Neural cell (in vitro differentiated cells): ENCODE results near the gene GRB14.

ENCODE experiments used
- CTCF ChIP-seq: fragments of 450-650 bp; IDR thresholded peaks from 2 replicates; pipeline ENCODE4 v1.5.1; 2014; ENCODE audit warnings: antibody characterized with exemption, mild to moderate bottlenecking, moderate library complexity; ENCODE audit not compliant: poor library complexity, severe bottlenecking
- EP300 ChIP-seq: fragments of 450-650 bp; conservative IDR thresholded peaks from 2 replicates; pipeline ENCODE4 v1.6.1; 2014; ENCODE audit warnings: antibody characterized with exemption, mild to moderate bottlenecking, moderate library complexity; ENCODE audit not compliant: poor library complexity, severe bottlenecking
- EZH2 ChIP-seq: fragments of 200-600, 300-800 bp; shearing (Covaris generic), sonication (generic); IDR thresholded peaks from 2 replicates; pipeline ENCODE4 v1.6.1; 2014; ENCODE audit warnings: antibody characterized with exemption, low read length, borderline replicate concordance, mild to moderate bottlenecking; ENCODE audit not compliant: insufficient read depth, poor library complexity, severe bottlenecking
- POLR2AphosphoS5 ChIP-seq: IDR thresholded peaks from 2 replicates; pipeline ENCODE4 v1.6.1; 2012
- SMC3 ChIP-seq: fragments of 450-650 bp; conservative IDR thresholded peaks from 2 replicates; pipeline ENCODE4 v1.6.1; 2014; ENCODE audit warnings: antibody characterized with exemption, mild to moderate bottlenecking, moderate library complexity; ENCODE audit not compliant: poor library complexity
- TAF1 ChIP-seq: IDR thresholded peaks from 2 replicates; pipeline ENCODE4 v1.6.1; 2012; ENCODE audit warnings: low read depth

GRCh38 chr2:164642946-164643555 is 21.8 kb upstream of the GRB14 start:
- TF ChIP-seq EZH2, result no peak
- no peak for TF ChIP-seq SMC3
- TF ChIP-seq POLR2AphosphoS5, result no peak
- TF ChIP-seq CTCF, result no peak
- no peak for TF ChIP-seq TAF1
- no peak for TF ChIP-seq EP300
